HepG2 (cell line): ENCODE measurements around the gene KLKB1. TPM values are rescaled to one million over a fixed set of nuclear protein-coding genes. Genes with fewer than 3 reads are reported as not detected.

Experiments used
- CAMTA2 ChIP-seq: sonication (generic); formaldehyde crosslinking; IDR thresholded peaks from 2 replicates; pipeline ENCODE4 v1.4.0; 2020; ENCODE audit warnings: mild to moderate bottlenecking, missing genetic modification reagents, borderline replicate concordance
- HIVEP1 ChIP-seq: sonication (generic); formaldehyde crosslinking; IDR thresholded peaks from 2 replicates; pipeline ENCODE4 v1.4.0; 2020; ENCODE audit warnings: mild to moderate bottlenecking, missing genetic modification reagents
- NFATC3 ChIP-seq: sonication (generic); formaldehyde crosslinking; IDR thresholded peaks from 2 replicates; pipeline ENCODE4 v1.5.1; 2020; ENCODE audit warnings: mild to moderate bottlenecking, missing genetic modification reagents
- NFKBIZ ChIP-seq: IDR thresholded peaks from 2 replicates; pipeline ENCODE4 v1.6.1; 2018; ENCODE audit warnings: missing genetic modification reagents, missing compliant biosample characterization
- RARG ChIP-seq: sonication (generic); formaldehyde crosslinking; IDR thresholded peaks from 2 replicates; pipeline ENCODE4 v1.4.0; 2020; ENCODE audit warnings: low read depth, mild to moderate bottlenecking, missing genetic modification reagents
- RCOR2 ChIP-seq: IDR thresholded peaks from 2 replicates; pipeline ENCODE4 v1.6.1; 2016; ENCODE audit warnings: missing biosample characterization, missing genetic modification reagents
- RFX1 ChIP-seq: fragments of 450-650 bp; IDR thresholded peaks from 2 replicates; pipeline ENCODE4 v1.6.1; 2017
- RFX3 ChIP-seq: IDR thresholded peaks from 2 replicates; pipeline ENCODE4 v1.6.1; 2016; ENCODE audit warnings: missing biosample characterization, missing genetic modification reagents
- SAP130 ChIP-seq: IDR thresholded peaks from 2 replicates; pipeline ENCODE4 v1.6.1; 2016; ENCODE audit warnings: low read depth
- ZFYVE20 ChIP-seq: sonication (generic); formaldehyde crosslinking; IDR thresholded peaks from 2 replicates; pipeline ENCODE4 v1.8.0; 2023; ENCODE audit warnings: low read depth, mild to moderate bottlenecking, moderate library complexity, missing genetic modification reagents, borderline replicate concordance
- polyA plus RNA-seq, 8 experiments: library from polyadenylated mRNA; depleted of rRNA in 3 of 8; stranded (reverse) in 7 of 8; unstranded in 1 of 8; fragments of >200 nt; fragmentation: Illumina TruSeq in 4 of 8; extraction: Trizol in 4 of 8; gene quantifications; 2 replicates each; pipeline versions ENCODE4 v1.2.1 to v1.2.3, GENCODE V29; 2011 to 2016; ENCODE audit warnings: low read depth in 4 of 8, missing spikeins in 1 of 8, mixed read lengths in 1 of 8; ENCODE audit not compliant: insufficient read depth in 1 of 8
- total RNA-seq, 5 experiments: library from RNA; depleted of rRNA; stranded (reverse); fragments of >200 nt; fragmentation: Illumina TruSeq; extraction: Trizol; gene quantifications; 2 replicates each; pipeline ENCODE4 v1.2.3, GENCODE V29; 2016; ENCODE audit warnings: low read depth in 1 of 5
- TF ChIP-seq, protein P1 (sequence below), 2 experiments: IDR thresholded peaks; 2 replicates each; pipeline ENCODE4 v1.6.1; 2011 to 2012; ENCODE audit warnings: low read length in 2 of 2, borderline replicate concordance in 1 of 2, low read depth in 1 of 2, mild to moderate bottlenecking in 1 of 2, moderate library complexity in 1 of 2
- TF ChIP-seq, protein P2 (sequence below): sonication (generic); formaldehyde crosslinking; IDR thresholded peaks from 2 replicates; pipeline ENCODE4 v1.4.0; 2020; ENCODE audit warnings: mild to moderate bottlenecking, missing genetic modification reagents
- TF ChIP-seq, protein P3 (sequence below): sonication (generic); formaldehyde crosslinking; IDR thresholded peaks from 2 replicates; pipeline ENCODE4 v1.5.1; 2020; ENCODE audit warnings: missing genetic modification reagents, mild to moderate bottlenecking, borderline replicate concordance
- TF ChIP-seq, protein P4 (sequence below): sonication (generic); formaldehyde crosslinking; IDR thresholded peaks from 2 replicates; pipeline ENCODE4 v1.8.1; 2023; ENCODE audit warnings: mild to moderate bottlenecking, missing genetic modification reagents, borderline replicate concordance
- TF ChIP-seq, protein P5 (sequence below): sonication (generic); formaldehyde crosslinking; IDR thresholded peaks from 2 replicates; pipeline ENCODE4 v1.5.1; 2020; ENCODE audit warnings: missing genetic modification reagents, mild to moderate bottlenecking, borderline replicate concordance
- TF ChIP-seq, protein P6 (sequence below): sonication (generic); IDR thresholded peaks from 2 replicates; pipeline ENCODE4 v1.6.1; 2016; ENCODE audit warnings: low read depth, borderline replicate concordance

KLKB1 gene
- total and polyA plus RNA-seq, 2 of the 13 experiments (the other 11 are each of a cell fraction or from before 2014, with no cell fraction given): 0.26 to 0.49 TPM

DNA sequence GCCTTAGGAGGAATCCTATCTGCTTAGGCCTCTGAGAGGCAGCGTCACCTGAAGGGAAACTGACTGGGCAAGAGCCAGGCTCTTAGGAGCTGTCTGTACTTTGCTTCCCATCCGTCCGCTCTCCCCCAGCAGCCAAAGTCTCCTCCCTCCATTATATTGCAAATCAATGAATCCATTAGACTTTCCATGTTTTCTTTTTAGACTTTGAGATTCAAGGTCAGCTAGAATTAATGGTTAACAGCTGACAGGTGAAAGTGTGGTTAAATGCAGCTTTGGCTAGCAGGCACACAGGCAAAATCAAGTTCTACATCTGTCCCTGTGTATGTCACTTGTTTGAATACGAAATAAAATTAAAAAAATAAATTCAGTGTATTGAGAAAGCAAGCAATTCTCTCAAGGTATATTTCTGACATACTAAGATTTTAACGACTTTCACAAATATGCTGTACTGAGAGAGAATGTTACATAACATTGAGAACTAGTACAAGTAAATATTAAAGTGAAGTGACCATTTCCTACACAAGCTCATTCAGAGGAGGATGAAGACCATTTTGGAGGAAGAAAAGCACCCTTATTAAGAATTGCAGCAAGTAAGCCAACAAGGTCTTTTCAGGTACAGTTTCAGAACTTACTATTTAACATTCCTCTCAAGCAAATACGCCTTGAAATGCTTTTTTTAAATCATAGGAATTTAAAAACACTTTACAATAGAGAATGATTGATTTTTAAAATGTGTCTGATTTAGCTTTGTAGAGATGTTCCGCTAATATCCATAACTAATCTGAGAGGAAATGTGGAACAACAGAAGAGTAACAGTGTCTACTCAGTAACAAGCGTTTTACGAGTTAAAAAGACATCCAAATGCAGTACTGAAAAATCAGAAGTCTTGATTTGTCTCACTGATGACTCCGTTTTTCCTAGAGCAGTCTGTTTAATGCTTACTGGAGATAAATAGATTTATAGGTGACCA is 38.7 kb downstream of the KLKB1 start, which contains the start of gene F11 (continued):
- TF ChIP-seq, protein P1, sequence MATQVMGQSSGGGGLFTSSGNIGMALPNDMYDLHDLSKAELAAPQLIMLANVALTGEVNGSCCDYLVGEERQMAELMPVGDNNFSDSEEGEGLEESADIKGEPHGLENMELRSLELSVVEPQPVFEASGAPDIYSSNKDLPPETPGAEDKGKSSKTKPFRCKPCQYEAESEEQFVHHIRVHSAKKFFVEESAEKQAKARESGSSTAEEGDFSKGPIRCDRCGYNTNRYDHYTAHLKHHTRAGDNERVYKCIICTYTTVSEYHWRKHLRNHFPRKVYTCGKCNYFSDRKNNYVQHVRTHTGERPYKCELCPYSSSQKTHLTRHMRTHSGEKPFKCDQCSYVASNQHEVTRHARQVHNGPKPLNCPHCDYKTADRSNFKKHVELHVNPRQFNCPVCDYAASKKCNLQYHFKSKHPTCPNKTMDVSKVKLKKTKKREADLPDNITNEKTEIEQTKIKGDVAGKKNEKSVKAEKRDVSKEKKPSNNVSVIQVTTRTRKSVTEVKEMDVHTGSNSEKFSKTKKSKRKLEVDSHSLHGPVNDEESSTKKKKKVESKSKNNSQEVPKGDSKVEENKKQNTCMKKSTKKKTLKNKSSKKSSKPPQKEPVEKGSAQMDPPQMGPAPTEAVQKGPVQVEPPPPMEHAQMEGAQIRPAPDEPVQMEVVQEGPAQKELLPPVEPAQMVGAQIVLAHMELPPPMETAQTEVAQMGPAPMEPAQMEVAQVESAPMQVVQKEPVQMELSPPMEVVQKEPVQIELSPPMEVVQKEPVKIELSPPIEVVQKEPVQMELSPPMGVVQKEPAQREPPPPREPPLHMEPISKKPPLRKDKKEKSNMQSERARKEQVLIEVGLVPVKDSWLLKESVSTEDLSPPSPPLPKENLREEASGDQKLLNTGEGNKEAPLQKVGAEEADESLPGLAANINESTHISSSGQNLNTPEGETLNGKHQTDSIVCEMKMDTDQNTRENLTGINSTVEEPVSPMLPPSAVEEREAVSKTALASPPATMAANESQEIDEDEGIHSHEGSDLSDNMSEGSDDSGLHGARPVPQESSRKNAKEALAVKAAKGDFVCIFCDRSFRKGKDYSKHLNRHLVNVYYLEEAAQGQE (IDR thresholded peaks at IDR 0.05; ENCODE audit: borderline replicate concordance in 1 of 2, low read depth in 1 of 2, low read length in 2 of 2): peak in 1 of 2 experiments; percentile 37; a peak in 1 of 4 replicates
- no peak for TF ChIP-seq CAMTA2 (CRISPR knock-in tag)
- TF ChIP-seq NFATC3 (CRISPR knock-in tag): no peak
- TF ChIP-seq, protein P2, sequence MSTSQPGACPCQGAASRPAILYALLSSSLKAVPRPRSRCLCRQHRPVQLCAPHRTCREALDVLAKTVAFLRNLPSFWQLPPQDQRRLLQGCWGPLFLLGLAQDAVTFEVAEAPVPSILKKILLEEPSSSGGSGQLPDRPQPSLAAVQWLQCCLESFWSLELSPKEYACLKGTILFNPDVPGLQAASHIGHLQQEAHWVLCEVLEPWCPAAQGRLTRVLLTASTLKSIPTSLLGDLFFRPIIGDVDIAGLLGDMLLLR (CRISPR knock-in tag): no peak
- TF ChIP-seq, protein P3, sequence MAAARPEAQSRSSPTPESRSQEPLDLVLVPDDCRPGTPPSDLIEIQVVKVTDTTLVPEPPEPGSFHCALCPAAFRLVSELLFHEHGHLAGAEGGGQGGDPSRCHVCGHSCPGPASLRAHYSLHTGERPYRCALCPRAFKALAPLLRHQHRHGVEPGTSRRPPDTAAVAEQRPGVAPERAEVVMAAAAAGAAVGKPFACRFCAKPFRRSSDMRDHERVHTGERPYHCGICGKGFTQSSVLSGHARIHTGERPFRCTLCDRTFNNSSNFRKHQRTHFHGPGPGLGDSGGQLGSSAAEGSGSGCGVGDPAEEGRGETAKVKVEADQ (CRISPR knock-in tag): no peak
- TF ChIP-seq SAP130 (CRISPR knock-in tag): peak; percentile 79
- TF ChIP-seq RFX3: no peak
- TF ChIP-seq, protein P4, sequence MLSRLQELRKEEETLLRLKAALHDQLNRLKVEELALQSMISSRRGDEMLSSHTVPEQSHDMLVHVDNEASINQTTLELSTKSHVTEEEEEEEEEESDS (CRISPR knock-in tag): 0 out of 2 replicates have a peak, but pooled peaks have one; percentile 35
- no peak for TF ChIP-seq NFKBIZ (CRISPR knock-in tag)
- TF ChIP-seq, protein P5, sequence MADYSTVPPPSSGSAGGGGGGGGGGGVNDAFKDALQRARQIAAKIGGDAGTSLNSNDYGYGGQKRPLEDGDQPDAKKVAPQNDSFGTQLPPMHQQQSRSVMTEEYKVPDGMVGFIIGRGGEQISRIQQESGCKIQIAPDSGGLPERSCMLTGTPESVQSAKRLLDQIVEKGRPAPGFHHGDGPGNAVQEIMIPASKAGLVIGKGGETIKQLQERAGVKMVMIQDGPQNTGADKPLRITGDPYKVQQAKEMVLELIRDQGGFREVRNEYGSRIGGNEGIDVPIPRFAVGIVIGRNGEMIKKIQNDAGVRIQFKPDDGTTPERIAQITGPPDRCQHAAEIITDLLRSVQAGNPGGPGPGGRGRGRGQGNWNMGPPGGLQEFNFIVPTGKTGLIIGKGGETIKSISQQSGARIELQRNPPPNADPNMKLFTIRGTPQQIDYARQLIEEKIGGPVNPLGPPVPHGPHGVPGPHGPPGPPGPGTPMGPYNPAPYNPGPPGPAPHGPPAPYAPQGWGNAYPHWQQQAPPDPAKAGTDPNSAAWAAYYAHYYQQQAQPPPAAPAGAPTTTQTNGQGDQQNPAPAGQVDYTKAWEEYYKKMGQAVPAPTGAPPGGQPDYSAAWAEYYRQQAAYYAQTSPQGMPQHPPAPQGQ: no peak
- no peak for TF ChIP-seq HIVEP1 (CRISPR knock-in tag)
- TF ChIP-seq ZFYVE20 (CRISPR knock-in tag): no peak
- no peak for TF ChIP-seq RCOR2 (CRISPR knock-in tag)
- TF ChIP-seq, protein P6, sequence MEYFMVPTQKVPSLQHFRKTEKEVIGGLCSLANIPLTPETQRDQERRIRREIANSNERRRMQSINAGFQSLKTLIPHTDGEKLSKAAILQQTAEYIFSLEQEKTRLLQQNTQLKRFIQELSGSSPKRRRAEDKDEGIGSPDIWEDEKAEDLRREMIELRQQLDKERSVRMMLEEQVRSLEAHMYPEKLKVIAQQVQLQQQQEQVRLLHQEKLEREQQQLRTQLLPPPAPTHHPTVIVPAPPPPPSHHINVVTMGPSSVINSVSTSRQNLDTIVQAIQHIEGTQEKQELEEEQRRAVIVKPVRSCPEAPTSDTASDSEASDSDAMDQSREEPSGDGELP: peak; percentile 86
- TF ChIP-seq RARG (CRISPR knock-in tag): peak; percentile 59; the same call in 1 of the 2 replicates
- TF ChIP-seq RFX1: no peak
